OCI-LY7 (cell line): ENCODE measurements around the gene GUCY1A2.

Experiments
- CTCF ChIP-seq: fragments of 200-600 bp; sonication (generic); conservative IDR thresholded peaks from 2 replicates; pipeline ENCODE4 v1.5.1; 2014; ENCODE audit warnings: mild to moderate bottlenecking, antibody characterized with exemption, low read length, moderate library complexity, mixed read lengths
- EZH2phosphoT487 ChIP-seq: fragments of 200-600 bp; sonication (generic); IDR thresholded peaks from 2 replicates; pipeline ENCODE4 v1.6.1; 2018; ENCODE audit warnings: low read depth, borderline replicate concordance, mild to moderate bottlenecking, mixed run types, antibody characterized with exemption, low read length, moderate library complexity, mixed read lengths

- TF ChIP-seq CTCF (no peak), EZH2phosphoT487 (no peak)
Measured at GRCh38 chr11:106761745-106762144, 256.5 kb downstream of the GUCY1A2 start.
